ENCODE data around the gene HSDL1. TPM values are rescaled to one million over a fixed set of nuclear protein-coding genes. Genes with fewer than 3 reads are reported as not detected.

The HSDL1 gene
- total RNA-seq, 1 donor from 2014 or later, result 36.4 TPM

DNA sequence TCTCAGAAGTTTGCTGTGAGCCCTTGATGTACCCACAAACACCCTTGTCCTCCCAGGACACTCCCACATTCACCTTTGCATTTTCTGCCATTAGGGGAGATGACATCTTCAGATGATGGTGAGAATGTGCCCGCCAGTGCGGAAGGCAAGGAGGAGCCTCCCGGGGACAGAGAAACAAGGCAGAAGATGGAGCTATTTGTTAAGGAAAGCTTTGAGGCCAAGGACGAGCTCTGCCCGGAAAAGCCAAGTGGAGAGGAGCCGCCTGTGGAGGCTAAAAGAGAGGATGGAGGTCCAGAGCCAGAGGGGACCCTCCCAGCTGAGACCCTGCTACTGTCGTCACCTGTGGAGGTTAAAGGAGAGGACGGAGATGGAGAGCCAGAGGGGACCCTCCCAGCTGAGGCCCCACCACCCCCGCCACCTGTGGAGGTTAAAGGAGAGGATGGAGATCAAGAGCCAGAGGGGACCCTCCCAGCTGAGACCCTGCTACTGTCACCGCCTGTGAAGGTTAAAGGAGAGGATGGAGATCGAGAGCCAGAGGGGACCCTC is 24.9 kb upstream of the HSDL1 start:
- no peak overlapping the region for H3K4me3 Mint-ChIP-seq
- H3K9me3 Mint-ChIP-seq, result no peaks in the 10 kb centered on the region
- no peaks in the 10 kb centered on the region for H3K36me3 Mint-ChIP-seq
- H3K27me3 Mint-ChIP-seq, result peaks cover 8% of the 10 kb centered on the region
- TF ChIP-seq, protein P1, sequence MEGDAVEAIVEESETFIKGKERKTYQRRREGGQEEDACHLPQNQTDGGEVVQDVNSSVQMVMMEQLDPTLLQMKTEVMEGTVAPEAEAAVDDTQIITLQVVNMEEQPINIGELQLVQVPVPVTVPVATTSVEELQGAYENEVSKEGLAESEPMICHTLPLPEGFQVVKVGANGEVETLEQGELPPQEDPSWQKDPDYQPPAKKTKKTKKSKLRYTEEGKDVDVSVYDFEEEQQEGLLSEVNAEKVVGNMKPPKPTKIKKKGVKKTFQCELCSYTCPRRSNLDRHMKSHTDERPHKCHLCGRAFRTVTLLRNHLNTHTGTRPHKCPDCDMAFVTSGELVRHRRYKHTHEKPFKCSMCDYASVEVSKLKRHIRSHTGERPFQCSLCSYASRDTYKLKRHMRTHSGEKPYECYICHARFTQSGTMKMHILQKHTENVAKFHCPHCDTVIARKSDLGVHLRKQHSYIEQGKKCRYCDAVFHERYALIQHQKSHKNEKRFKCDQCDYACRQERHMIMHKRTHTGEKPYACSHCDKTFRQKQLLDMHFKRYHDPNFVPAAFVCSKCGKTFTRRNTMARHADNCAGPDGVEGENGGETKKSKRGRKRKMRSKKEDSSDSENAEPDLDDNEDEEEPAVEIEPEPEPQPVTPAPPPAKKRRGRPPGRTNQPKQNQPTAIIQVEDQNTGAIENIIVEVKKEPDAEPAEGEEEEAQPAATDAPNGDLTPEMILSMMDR (conservative IDR thresholded peaks at IDR 0.05), result no peak
- no peak overlapping the region for H3K27ac Mint-ChIP-seq
- H3K4me1 Mint-ChIP-seq (ENCODE audit: unreplicated experiment), result peaks cover 4% of the 10 kb centered on the region
- DNase-seq (ENCODE audit: extremely low spot score, unreplicated experiment), result no peak

DNA sequence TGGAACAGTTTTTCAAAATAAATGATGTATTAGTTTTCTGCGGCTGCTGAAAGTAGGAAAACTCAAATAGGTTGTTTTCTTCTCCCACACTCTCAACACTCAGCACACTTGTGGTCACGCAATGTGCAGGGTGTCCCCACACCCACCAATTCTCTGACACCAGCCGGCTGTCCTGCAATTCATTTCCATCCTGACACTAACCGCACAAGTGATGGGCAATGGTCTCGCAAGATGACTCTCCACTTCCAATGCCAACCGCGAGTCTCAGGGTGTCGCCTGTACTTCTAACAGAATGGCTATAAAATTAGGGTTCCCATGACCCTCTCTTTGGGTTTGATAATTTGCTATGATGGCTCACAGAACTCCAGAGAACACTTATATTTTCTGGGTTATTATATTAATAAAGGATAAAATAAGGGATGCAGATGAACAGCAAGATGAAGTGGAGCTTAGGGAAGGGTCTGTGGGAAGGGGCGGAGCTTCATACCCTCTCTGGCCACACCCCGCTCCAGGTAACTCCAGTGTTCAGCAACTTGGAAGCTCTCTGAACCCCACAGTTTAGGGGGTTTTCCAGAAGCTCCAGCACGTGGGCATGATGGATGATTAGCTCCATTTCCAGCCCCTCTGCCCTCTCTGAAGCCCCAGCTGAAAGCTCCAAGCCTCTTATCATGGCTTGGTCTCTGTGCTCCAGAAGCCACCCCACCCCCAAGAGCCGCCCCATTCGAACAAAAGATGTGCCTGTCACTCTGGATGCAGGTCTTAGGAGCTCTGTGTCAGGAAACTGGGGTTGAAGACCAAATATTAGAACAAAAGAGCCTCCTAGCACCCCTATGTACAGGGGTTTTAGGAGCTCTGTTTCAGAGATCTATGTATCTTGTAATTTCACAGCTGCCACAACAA is 22.1 kb upstream of the HSDL1 start:
- no peak overlapping the region for H3K4me3 Mint-ChIP-seq
- H3K4me1 Mint-ChIP-seq (ENCODE audit: unreplicated experiment), result no peaks in the 10 kb centered on the region
- no peaks in the 10 kb centered on the region for H3K36me3 Mint-ChIP-seq
- no peak overlapping the region for H3K27ac Mint-ChIP-seq
- no peak for DNase-seq (ENCODE audit: extremely low spot score, unreplicated experiment)
- peaks cover 19% of the 10 kb centered on the region for H3K27me3 Mint-ChIP-seq
- no peaks in the 10 kb centered on the region for H3K9me3 Mint-ChIP-seq
- TF ChIP-seq, protein P1 (conservative IDR thresholded peaks at IDR 0.05), result no peak

DNA sequence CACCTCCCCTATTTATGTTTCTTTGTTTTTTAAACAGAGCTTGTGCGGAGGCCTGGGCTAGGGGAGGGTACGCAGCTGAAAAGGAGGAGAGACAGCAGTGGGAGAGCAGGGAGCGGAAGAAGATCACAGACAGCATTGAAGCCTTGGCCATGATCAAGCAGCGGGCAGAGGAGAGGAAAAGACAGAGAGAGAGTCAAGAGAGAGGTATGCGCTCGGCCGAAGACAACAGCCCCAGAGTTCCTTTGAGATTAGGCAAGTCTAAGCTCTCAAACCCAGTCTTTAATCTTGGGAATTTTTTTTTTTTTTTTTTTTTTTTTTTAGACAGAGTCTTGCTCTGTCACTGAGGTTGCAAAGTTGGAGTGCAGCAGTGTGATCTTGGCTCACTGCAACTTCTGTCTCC is 20.8 kb upstream of the HSDL1 start:
- H3K36me3 Mint-ChIP-seq, result no peaks in the 10 kb centered on the region
- H3K4me1 Mint-ChIP-seq (ENCODE audit: unreplicated experiment), result no peaks in the 10 kb centered on the region
- H3K27me3 Mint-ChIP-seq, result peaks cover 22% of the 10 kb centered on the region
- no peak overlapping the region for H3K27ac Mint-ChIP-seq
- TF ChIP-seq, protein P1 (conservative IDR thresholded peaks at IDR 0.05), result no peak
- no peak for DNase-seq (ENCODE audit: extremely low spot score, unreplicated experiment)
- H3K4me3 Mint-ChIP-seq, result no peak overlapping the region
- no peaks in the 10 kb centered on the region for H3K9me3 Mint-ChIP-seq

DNA sequence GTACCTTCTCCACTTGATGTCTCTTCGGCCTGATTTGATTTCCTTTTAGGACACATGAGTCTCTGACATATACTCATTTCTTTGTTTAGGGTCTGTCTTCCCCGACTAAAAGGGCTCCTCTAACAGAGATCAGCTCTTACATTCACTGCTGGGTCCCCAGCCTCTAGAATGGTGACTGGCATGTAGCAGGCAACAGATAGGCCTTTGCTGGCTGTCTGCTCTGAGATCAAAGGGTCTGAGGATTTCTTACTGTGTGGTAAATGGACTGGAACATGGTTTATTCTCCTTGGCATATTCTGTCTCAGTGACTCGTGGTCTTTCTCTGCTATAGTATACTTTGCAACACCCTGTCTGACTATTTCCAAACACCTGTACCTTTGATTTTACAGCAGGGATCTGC is 16.8 kb upstream of the HSDL1 start:
- H3K9me3 Mint-ChIP-seq, result no peaks in the 10 kb centered on the region
- H3K27me3 Mint-ChIP-seq, result peaks cover 36% of the 10 kb centered on the region
- no peak overlapping the region for H3K27ac Mint-ChIP-seq
- H3K4me3 Mint-ChIP-seq, result no peak overlapping the region
- H3K36me3 Mint-ChIP-seq, result no peaks in the 10 kb centered on the region
- TF ChIP-seq, protein P1 (conservative IDR thresholded peaks at IDR 0.05), result no peak
- DNase-seq (ENCODE audit: extremely low spot score, unreplicated experiment), result no peak
- peaks cover 4% of the 10 kb centered on the region for H3K4me1 Mint-ChIP-seq (ENCODE audit: unreplicated experiment)

DNA sequence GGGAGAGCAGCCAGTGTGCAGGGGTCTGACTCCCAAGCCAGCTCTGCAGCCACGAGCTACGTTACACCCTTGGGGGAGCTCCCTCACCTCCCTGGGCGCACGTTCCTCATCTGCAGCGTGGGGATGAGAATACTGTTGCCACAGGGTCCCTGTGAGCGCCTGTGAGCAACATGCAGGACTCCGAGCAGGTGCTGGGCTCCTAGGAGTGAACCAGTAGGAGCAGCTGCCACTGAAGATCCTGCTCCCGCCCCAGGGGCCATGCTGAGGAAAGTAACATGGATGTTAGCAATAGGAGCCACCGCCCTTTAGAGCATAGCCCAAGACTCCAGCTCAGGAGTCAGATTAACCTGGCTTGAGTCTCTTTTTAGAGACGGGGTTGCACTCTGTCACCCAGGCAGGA is 16.1 kb upstream of the HSDL1 start:
- no peak overlapping the region for H3K4me3 Mint-ChIP-seq
- DNase-seq (ENCODE audit: extremely low spot score, unreplicated experiment), result no peak
- H3K27ac Mint-ChIP-seq, result no peak overlapping the region
- no peaks in the 10 kb centered on the region for H3K9me3 Mint-ChIP-seq
- H3K4me1 Mint-ChIP-seq (ENCODE audit: unreplicated experiment), result peaks cover 4% of the 10 kb centered on the region
- TF ChIP-seq, protein P1 (conservative IDR thresholded peaks at IDR 0.05), result no peak
- H3K36me3 Mint-ChIP-seq, result no peaks in the 10 kb centered on the region
- peaks cover 34% of the 10 kb centered on the region for H3K27me3 Mint-ChIP-seq
